ENCODE results near the gene ASAP2.

ASAP2 gene

GRCh38 chr2:9319338-9319715, 112.7 kb downstream of the ASAP2 start:
- H3K27ac ChIP-seq (ENCODE audit: low read length) = no peak overlapping the region
- no peak overlapping the region for H3K9ac ChIP-seq (ENCODE audit: low read depth, low read length)
- no peaks in the 10 kb centered on the region for H3K27me3 ChIP-seq (ENCODE audit: insufficient read depth, low read length, poor library complexity)
- H3K4me3 ChIP-seq (ENCODE audit: low read depth in 1 of 2, low read length in 2 of 2) = no peak overlapping the region
- ATAC-seq (ENCODE audit: insufficient read depth, low read depth) (no peak), DNase-seq (no peak)
- no peak overlapping the region for H2AFZ ChIP-seq (ENCODE audit: low read depth, low read length)
- H3K4me2 ChIP-seq (ENCODE audit: insufficient read depth, low read length) = no peak overlapping the region
- peaks cover 29% of the 10 kb centered on the region for H3K36me3 ChIP-seq (ENCODE audit: insufficient read depth, low read length)
- no peaks in the 10 kb centered on the region for H3K9me3 ChIP-seq (ENCODE audit: insufficient read depth, low read length, severe bottlenecking)
- H3K4me1 ChIP-seq (ENCODE audit: insufficient read depth, low read length) = no peaks in the 10 kb centered on the region
- H3K79me2 ChIP-seq (ENCODE audit: insufficient read depth, low read length) = no peaks in the 10 kb centered on the region
- TF ChIP-seq CTCF (IDR thresholded peaks at IDR 0.05; ENCODE audit: borderline replicate concordance, extremely low read depth, low read length, poor library complexity, severe bottlenecking) = no peak
- TF ChIP-seq EZH2 (IDR thresholded peaks at IDR 0.05; ENCODE audit: borderline replicate concordance, low read depth, low read length, severe bottlenecking) = no peak
- no peaks in the 10 kb centered on the region; the same call in 1 of the 2 replicates for H4K20me1 ChIP-seq (ENCODE audit: insufficient read depth, low read length)

- peaks cover 33% of the 10 kb centered on the region for H3K36me3 ChIP-seq (ENCODE audit: insufficient read depth, low read length)
- H3K9me3 ChIP-seq (ENCODE audit: insufficient read depth, low read length, severe bottlenecking) = no peaks in the 10 kb centered on the region
- no peak overlapping the region for H2AFZ ChIP-seq (ENCODE audit: low read depth, low read length)
- TF ChIP-seq EZH2 (IDR thresholded peaks at IDR 0.05; ENCODE audit: borderline replicate concordance, low read depth, low read length, severe bottlenecking) (no peak), CTCF (IDR thresholded peaks at IDR 0.05; ENCODE audit: borderline replicate concordance, extremely low read depth, low read length, poor library complexity, severe bottlenecking) (no peak)
- no peak overlapping the region for H3K4me2 ChIP-seq (ENCODE audit: insufficient read depth, low read length)
- DNase-seq (no peak), ATAC-seq (ENCODE audit: insufficient read depth, low read depth) (no peak)
- no peak overlapping the region for H3K27ac ChIP-seq (ENCODE audit: low read length)
- H3K27me3 ChIP-seq (ENCODE audit: insufficient read depth, low read length, poor library complexity) = no peaks in the 10 kb centered on the region
- H3K4me3 ChIP-seq (ENCODE audit: low read depth in 1 of 2, low read length in 2 of 2) = no peak overlapping the region
- no peaks in the 10 kb centered on the region for H3K79me2 ChIP-seq (ENCODE audit: insufficient read depth, low read length)
- H3K4me1 ChIP-seq (ENCODE audit: insufficient read depth, low read length) = no peaks in the 10 kb centered on the region
- no peak overlapping the region for H3K9ac ChIP-seq (ENCODE audit: low read depth, low read length)
- H4K20me1 ChIP-seq (ENCODE audit: insufficient read depth, low read length) = no peaks in the 10 kb centered on the region; the same call in 1 of the 2 replicates
Observed at GRCh38 chr2:9322576-9322975, 116.0 kb downstream of the ASAP2 start.

GRCh38 chr2:9325428-9325827, 118.8 kb downstream of the ASAP2 start:
- no peaks in the 10 kb centered on the region for H3K4me1 ChIP-seq (ENCODE audit: insufficient read depth, low read length)
- H2AFZ ChIP-seq (ENCODE audit: low read depth, low read length) = no peak overlapping the region
- no peaks in the 10 kb centered on the region for H3K9me3 ChIP-seq (ENCODE audit: insufficient read depth, low read length, severe bottlenecking)
- TF ChIP-seq EZH2 (IDR thresholded peaks at IDR 0.05; ENCODE audit: borderline replicate concordance, low read depth, low read length, severe bottlenecking) = no peak
- TF ChIP-seq CTCF (IDR thresholded peaks at IDR 0.05; ENCODE audit: borderline replicate concordance, extremely low read depth, low read length, poor library complexity, severe bottlenecking) = no peak
- H4K20me1 ChIP-seq (ENCODE audit: insufficient read depth, low read length) = no peaks in the 10 kb centered on the region
- H3K27me3 ChIP-seq (ENCODE audit: insufficient read depth, low read length, poor library complexity) = no peaks in the 10 kb centered on the region
- DNase-seq = no peak
- H3K79me2 ChIP-seq (ENCODE audit: insufficient read depth, low read length) = no peaks in the 10 kb centered on the region
- H3K4me3 ChIP-seq (ENCODE audit: low read depth in 1 of 2, low read length in 2 of 2) = no peak overlapping the region
- no peak overlapping the region for H3K9ac ChIP-seq (ENCODE audit: low read depth, low read length)
- no peak overlapping the region for H3K27ac ChIP-seq (ENCODE audit: low read length)
- ATAC-seq (ENCODE audit: insufficient read depth, low read depth) = no peak
- no peak overlapping the region for H3K4me2 ChIP-seq (ENCODE audit: insufficient read depth, low read length)
- H3K36me3 ChIP-seq (ENCODE audit: insufficient read depth, low read length) = peaks cover 38% of the 10 kb centered on the region

GRCh38 chr2:9326975-9327374, 120.4 kb downstream of the ASAP2 start:
- no peak overlapping the region for H3K27ac ChIP-seq (ENCODE audit: low read length)
- no peaks in the 10 kb centered on the region for H3K79me2 ChIP-seq (ENCODE audit: insufficient read depth, low read length)
- H4K20me1 ChIP-seq (ENCODE audit: insufficient read depth, low read length) = no peaks in the 10 kb centered on the region
- H3K36me3 ChIP-seq (ENCODE audit: insufficient read depth, low read length) = peaks cover 41% of the 10 kb centered on the region
- no peak overlapping the region for H3K4me3 ChIP-seq (ENCODE audit: low read depth in 1 of 2, low read length in 2 of 2)
- H2AFZ ChIP-seq (ENCODE audit: low read depth, low read length) = no peak overlapping the region
- ATAC-seq (ENCODE audit: insufficient read depth, low read depth) (no peak), DNase-seq (no peak)
- no peaks in the 10 kb centered on the region for H3K27me3 ChIP-seq (ENCODE audit: insufficient read depth, low read length, poor library complexity)
- TF ChIP-seq EZH2 (IDR thresholded peaks at IDR 0.05; ENCODE audit: borderline replicate concordance, low read depth, low read length, severe bottlenecking) (no peak), CTCF (IDR thresholded peaks at IDR 0.05; ENCODE audit: borderline replicate concordance, extremely low read depth, low read length, poor library complexity, severe bottlenecking) (no peak)
- H3K9ac ChIP-seq (ENCODE audit: low read depth, low read length) = no peak overlapping the region
- H3K4me2 ChIP-seq (ENCODE audit: insufficient read depth, low read length) = no peak overlapping the region
- no peaks in the 10 kb centered on the region for H3K9me3 ChIP-seq (ENCODE audit: insufficient read depth, low read length, severe bottlenecking)
- no peaks in the 10 kb centered on the region for H3K4me1 ChIP-seq (ENCODE audit: insufficient read depth, low read length)
